Breast epithelium (tissue), 4 donors: Measurements from ENCODE around the gene LY6G6D. TPM values are rescaled to one million over a fixed set of nuclear protein-coding genes. Genes with fewer than 3 reads are reported as not detected.

Experiments
- DNase-seq, 2 donors: peaks; one replicate each; pipeline ENCODE4 v3.0.0-alpha.2; 2019; ENCODE audit warnings: low spot score in 2 of 2
- H3K27ac ChIP-seq, 2 donors: fragments of 200-600 bp; sonication (generic) in 1 of 2; one replicate each; pipeline ENCODE4 v1.5.1; 2016 to 2019; ENCODE audit warnings: mild to moderate bottlenecking in 1 of 2
- H3K27me3 ChIP-seq, 2 donors: fragments of 200-600 bp; sonication (generic) in 1 of 2; one replicate each; pipeline versions ENCODE4 v1.5.1 to v1.6.0; 2017 to 2019; ENCODE audit warnings: control low read depth in 1 of 2, mild to moderate bottlenecking in 1 of 2
- H3K36me3 ChIP-seq: fragments of 200-600 bp; one replicate; pipeline ENCODE4 v1.5.1; 2019
- H3K4me1 ChIP-seq, 2 donors: fragments of 200-600 bp; sonication (generic); one replicate each; pipeline ENCODE4 v1.5.1; 2016 to 2019; ENCODE audit warnings: control low read depth in 1 of 2
- H3K4me3 ChIP-seq, 3 donors: fragments of 200-600 bp; sonication (generic); 1 replicate in 2 of 3; 2 replicates in 1 of 3; pipeline ENCODE4 v1.5.1; 2016 to 2019; ENCODE audit warnings: mild to moderate bottlenecking in 3 of 3, moderate library complexity in 2 of 3
- H3K9me3 ChIP-seq, 2 donors: fragments of 200-600 bp; sonication (generic) in 1 of 2; one replicate each; pipeline ENCODE4 v1.5.1; 2016 to 2019; ENCODE audit warnings: control low read depth in 1 of 2
- CTCF ChIP-seq, 3 donors: fragments of 450-650 bp; IDR thresholded peaks; one replicate each; pipeline ENCODE4 v1.5.1; 2016 to 2017; ENCODE audit warnings: antibody characterized with exemption in 3 of 3, mild to moderate bottlenecking in 3 of 3, moderate library complexity in 3 of 3
- POLR2A ChIP-seq: fragments of 450-650 bp; IDR thresholded peaks from one replicate; pipeline ENCODE4 v1.6.1; 2016; ENCODE audit warnings: antibody characterized with exemption, mild to moderate bottlenecking, moderate library complexity
- POLR2AphosphoS5 ChIP-seq, 3 donors: sonication (generic); formaldehyde crosslinking; IDR thresholded peaks; one replicate each; pipeline ENCODE4 v1.6.1; 2017; ENCODE audit warnings: antibody characterized with exemption in 3 of 3
- intact Hi-C: fragments of 100-400 bp; cut with DNase I; formaldehyde crosslinking; loops from one replicate; pipeline ENCODE4 v1.15.1; 2023; ENCODE audit warnings: low total_unique reads
- total RNA-seq, 3 donors: library from RNA; depleted of rRNA; stranded (reverse); fragments of >200 nt; gene quantifications; one replicate each; pipeline ENCODE4 v1.1.0, GENCODE V29; 2016

The LY6G6D gene
- total RNA-seq, 3 donors from 2014 or later = not detected

DNA sequence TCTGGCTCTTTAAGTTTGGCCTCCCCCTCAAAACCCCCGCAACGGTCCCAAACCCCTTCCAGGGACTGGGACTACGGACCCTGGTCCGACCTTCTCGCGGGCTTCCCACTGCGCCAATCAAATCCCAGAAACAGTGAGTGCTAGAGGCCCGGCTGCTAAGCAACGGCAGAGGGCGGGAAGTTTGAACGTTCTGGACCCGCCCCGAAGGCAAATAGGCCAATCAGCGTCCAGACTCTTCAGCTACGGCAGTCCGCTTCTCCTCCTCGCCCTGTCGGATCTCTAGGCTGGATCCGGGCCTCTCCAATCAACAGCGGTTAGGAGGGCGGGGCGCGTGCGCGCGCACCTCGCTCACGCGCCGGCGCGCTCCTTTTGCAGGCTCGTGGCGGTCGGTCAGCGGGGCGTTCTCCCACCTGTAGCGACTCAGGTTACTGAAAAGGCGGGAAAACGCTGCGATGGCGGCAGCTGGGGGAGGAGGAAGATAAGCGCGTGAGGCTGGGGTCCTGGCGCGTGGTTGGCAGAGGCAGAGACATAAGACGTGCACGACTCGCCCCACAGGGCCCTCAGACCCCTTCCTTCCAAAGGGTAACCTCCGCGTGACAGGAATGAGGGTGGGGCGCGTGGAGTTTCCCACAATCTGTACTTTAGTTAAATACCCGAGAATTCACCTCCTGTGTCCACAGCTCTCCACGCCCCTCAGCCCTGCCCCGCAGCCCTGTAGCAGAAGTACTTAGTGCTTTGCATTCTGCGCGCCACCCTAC, 24.7 kb downstream of the LY6G6D start, which contains the start of gene MSH5:
TSS of gene MSH5 (plus strand) at position 367 of the 758 bp plus-strand sequence. CDS start 462 bp downstream, outside the sequence.
- H3K4me3 ChIP-seq = peak within 1 kb of the TSS; percentile 69 to 84 (median 80)
- DNase-seq = peak; percentile 99
- no peaks in the 10 kb centered on the region for H3K36me3 ChIP-seq
- intact Hi-C loops = no loop called here
- peak within 1 kb of the TSS; percentile 95 to 96 for H3K27ac ChIP-seq
- peak; percentile 78 for TF ChIP-seq POLR2A
- TF ChIP-seq POLR2AphosphoS5 (IDR thresholded peaks at IDR 0.05) = peak; percentile 31 to 65 (median 55)
- no peak for TF ChIP-seq CTCF (IDR thresholded peaks at IDR 0.05)
- peaks cover 8 to 27% of the 10 kb centered on the region in 2 donors for H3K4me1 ChIP-seq
- H3K27me3 ChIP-seq = no peaks in the 10 kb centered on the region
- no peaks in the 10 kb centered on the region for H3K9me3 ChIP-seq

DNA sequence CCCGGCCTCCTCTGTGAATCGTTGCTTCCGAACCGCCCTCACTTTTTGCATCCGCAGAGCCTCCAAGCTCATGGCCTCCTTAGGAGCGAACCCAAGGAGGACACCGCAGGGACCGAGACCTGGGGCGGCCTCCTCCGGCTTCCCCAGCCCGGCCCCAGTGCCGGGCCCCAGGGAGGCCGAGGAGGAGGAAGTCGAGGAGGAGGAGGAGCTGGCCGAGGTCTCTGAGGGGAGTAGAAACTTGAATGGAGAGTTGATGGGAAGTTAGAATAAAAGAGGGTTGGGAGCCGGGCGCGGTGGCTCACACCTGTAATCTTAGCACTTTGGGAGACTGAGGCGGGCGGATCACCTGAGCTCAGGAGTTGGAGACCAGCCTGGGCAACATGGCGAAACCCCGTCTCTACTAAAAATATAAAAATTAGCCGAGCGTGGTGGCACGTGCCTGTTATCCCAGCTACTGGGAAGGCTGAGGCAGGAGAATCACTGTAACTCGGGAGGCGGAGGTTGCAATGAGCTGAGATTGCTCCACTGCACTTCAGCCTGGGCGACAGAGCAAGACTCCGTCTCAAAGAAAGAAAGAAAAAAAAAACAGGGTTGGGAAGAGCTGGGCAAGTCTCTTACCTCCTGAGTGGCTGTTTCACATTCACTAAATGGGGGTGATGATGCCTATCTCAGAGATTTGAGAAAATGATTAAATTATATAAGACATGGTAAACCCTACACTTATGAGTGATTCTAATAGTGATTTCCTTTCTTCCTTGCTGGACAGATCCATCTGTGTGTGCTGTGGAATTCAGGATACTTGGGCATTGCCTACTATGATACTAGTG, 25.5 kb downstream of the LY6G6D start:
- no peak for DNase-seq

DNA sequence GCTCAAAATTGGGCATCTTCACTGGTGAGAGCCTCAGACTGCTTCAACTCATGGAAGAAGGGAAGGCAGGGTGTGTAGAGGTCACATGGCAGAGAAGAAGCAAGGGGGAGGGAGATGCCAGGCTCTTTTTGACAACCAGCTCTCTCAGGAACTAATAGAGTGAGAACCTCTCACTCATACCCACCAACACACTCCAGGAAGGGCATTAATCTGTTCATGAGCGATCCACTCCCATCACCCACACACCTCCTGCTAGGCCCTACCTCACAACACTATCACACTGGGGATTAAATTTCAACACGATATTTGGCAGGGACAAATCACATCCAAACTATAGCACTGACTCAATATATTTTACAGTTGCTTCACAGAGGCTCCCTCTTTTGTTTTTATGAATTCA, 26.7 kb downstream of the LY6G6D start:
- intact Hi-C loops = no loop called here

More for the DNA sequence above, 25.5 kb downstream of the LY6G6D start:
- peak overlapping the region; percentile 69 to 84 (median 80) for H3K4me3 ChIP-seq
- no peaks in the 10 kb centered on the region for H3K27me3 ChIP-seq
- H3K36me3 ChIP-seq = no peaks in the 10 kb centered on the region
- H3K4me1 ChIP-seq = peaks cover 8 to 26% of the 10 kb centered on the region in 2 donors
- no peaks in the 10 kb centered on the region for H3K9me3 ChIP-seq
- peak overlapping the region; percentile 85 to 96 for H3K27ac ChIP-seq
- no peak for TF ChIP-seq CTCF (IDR thresholded peaks at IDR 0.05)
- TF ChIP-seq POLR2AphosphoS5 (IDR thresholded peaks at IDR 0.05) = no peak
- TF ChIP-seq POLR2A = no peak
- intact Hi-C loops = no loop called here

DNA sequence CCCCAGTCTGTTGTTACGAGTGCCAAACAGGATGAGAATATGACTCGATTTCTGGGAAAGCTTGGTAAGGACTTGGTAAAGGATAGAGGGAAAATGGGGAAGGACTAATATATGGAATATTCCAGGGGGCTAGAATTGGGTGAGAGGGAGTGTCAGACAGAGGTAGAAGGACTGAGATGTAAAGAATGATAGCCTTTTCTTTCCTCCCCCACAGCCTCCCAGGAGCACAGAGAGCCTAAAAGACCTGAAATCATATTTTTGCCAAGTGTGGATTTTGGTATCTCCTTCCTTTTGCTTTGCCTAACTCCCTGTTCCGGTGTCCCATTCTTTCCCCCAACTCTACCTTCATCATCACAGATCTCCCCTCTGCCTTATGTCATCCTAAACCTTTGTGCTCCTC, 27.7 kb downstream of the LY6G6D start:
- no peak overlapping the region for H3K27ac ChIP-seq
- no peaks in the 10 kb centered on the region for H3K9me3 ChIP-seq
- no peak for DNase-seq
- no peak for TF ChIP-seq POLR2AphosphoS5 (IDR thresholded peaks at IDR 0.05)
- no peak for TF ChIP-seq CTCF (IDR thresholded peaks at IDR 0.05)
- no peak for TF ChIP-seq POLR2A
- H3K36me3 ChIP-seq = no peaks in the 10 kb centered on the region
- intact Hi-C loops = no loop called here
- no peak overlapping the region for H3K4me3 ChIP-seq
- no peaks in the 10 kb centered on the region for H3K27me3 ChIP-seq
- peaks cover 5 to 16% of the 10 kb centered on the region in 2 donors for H3K4me1 ChIP-seq

More for the DNA sequence above, 26.7 kb downstream of the LY6G6D start:
- no peaks in the 10 kb centered on the region for H3K36me3 ChIP-seq
- no peak overlapping the region for H3K27ac ChIP-seq
- no peak for DNase-seq
- H3K27me3 ChIP-seq = no peaks in the 10 kb centered on the region
- no peaks in the 10 kb centered on the region for H3K9me3 ChIP-seq
- peaks cover 7 to 26% of the 10 kb centered on the region in 2 donors for H3K4me1 ChIP-seq
- TF ChIP-seq POLR2A (no peak), CTCF (IDR thresholded peaks at IDR 0.05) (no peak), POLR2AphosphoS5 (IDR thresholded peaks at IDR 0.05) (no peak)
- H3K4me3 ChIP-seq = no peak overlapping the region
